Liver (tissue), 9 donors: ENCODE data around the gene ADRA2C. TPM values are rescaled to one million over a fixed set of nuclear protein-coding genes. Genes with fewer than 3 reads are reported as not detected.

Source experiments
- DNase-seq: peaks from one replicate; pipeline ENCODE4 v3.0.0-alpha.2; 2017; ENCODE audit warnings: low spot score
- H3K27ac ChIP-seq, 2 donors: one replicate each; pipeline ENCODE4 v1.7.0; 2013; ENCODE audit warnings: inconsistent platforms in 2 of 2, low read length in 2 of 2, control low read depth in 1 of 2, low read depth in 1 of 2, mild to moderate bottlenecking in 1 of 2
- H3K27me3 ChIP-seq, 4 donors: one replicate each; pipeline versions ENCODE4 v1.6.1 to v1.7.0; 2013; ENCODE audit warnings: low read length in 3 of 4, inconsistent platforms in 1 of 4, mild to moderate bottlenecking in 1 of 4, moderate library complexity in 1 of 4; ENCODE audit not compliant: control insufficient read depth in 4 of 4, insufficient read depth in 4 of 4
- H3K36me3 ChIP-seq, 4 donors: one replicate each; pipeline versions ENCODE4 v1.6.1 to v1.7.0; 2013; ENCODE audit warnings: low read length in 3 of 4, mild to moderate bottlenecking in 3 of 4, low read depth in 1 of 4, moderate library complexity in 1 of 4; ENCODE audit not compliant: control insufficient read depth in 4 of 4, insufficient read depth in 3 of 4
- H3K4me1 ChIP-seq, 4 donors: one replicate each; pipeline versions ENCODE4 v1.6.1 to v1.7.0; 2013; ENCODE audit warnings: low read length in 3 of 4, mild to moderate bottlenecking in 3 of 4, moderate library complexity in 1 of 4; ENCODE audit not compliant: control insufficient read depth in 4 of 4, insufficient read depth in 4 of 4
- H3K4me3 ChIP-seq, 3 donors: one replicate each; pipeline versions ENCODE4 v1.6.1 to v1.7.0; 2013; ENCODE audit warnings: low read length in 3 of 3, control low read depth in 1 of 3, low read depth in 1 of 3, mild to moderate bottlenecking in 1 of 3
- H3K9ac ChIP-seq, 2 donors: one replicate each; pipeline ENCODE4 v1.7.0; 2013; ENCODE audit warnings: low read length in 2 of 2, mild to moderate bottlenecking in 2 of 2, moderate library complexity in 2 of 2, control low read depth in 1 of 2, low read depth in 1 of 2
- H3K9me3 ChIP-seq, 4 donors: one replicate each; pipeline versions ENCODE4 v1.6.1 to v1.7.0; 2013; ENCODE audit warnings: low read length in 3 of 4; ENCODE audit not compliant: control insufficient read depth in 4 of 4
- ATF3 ChIP-seq: IDR thresholded peaks from 2 replicates; pipeline ENCODE4 v1.6.1; 2016; ENCODE audit warnings: antibody characterized with exemption
- CTCF ChIP-seq: fragments of 150-350 bp; IDR thresholded peaks from 2 replicates; pipeline ENCODE4 v1.5.1; 2017; ENCODE audit warnings: improper control_type of control experiment, low read depth, low read length; ENCODE audit not compliant: missing input control
- EGR1 ChIP-seq, 2 donors: IDR thresholded peaks; 2 replicates each; pipeline ENCODE4 v1.6.1; 2016 to 2018; ENCODE audit warnings: antibody characterized with exemption in 2 of 2, low read depth in 2 of 2
- GABPA ChIP-seq, 2 donors: IDR thresholded peaks in 1 of 2; conservative IDR thresholded peaks in 1 of 2; 2 replicates each; pipeline ENCODE4 v1.6.1; 2016; ENCODE audit warnings: antibody characterized with exemption in 2 of 2, mild to moderate bottlenecking in 1 of 2, moderate library complexity in 1 of 2
- HNF4A ChIP-seq, 2 donors: conservative IDR thresholded peaks; 2 replicates each; pipeline ENCODE4 v1.6.1; 2016; ENCODE audit warnings: antibody characterized with exemption in 2 of 2, mild to moderate bottlenecking in 2 of 2
- HNF4G ChIP-seq: IDR thresholded peaks from 2 replicates; pipeline ENCODE4 v1.6.1; 2016; ENCODE audit warnings: antibody characterized with exemption
- JUND ChIP-seq, 2 donors: IDR thresholded peaks; 2 replicates each; pipeline ENCODE4 v1.6.1; 2016; ENCODE audit warnings: antibody characterized with exemption in 2 of 2
- MAX ChIP-seq: IDR thresholded peaks from 2 replicates; pipeline ENCODE4 v1.6.1; 2016; ENCODE audit warnings: antibody characterized with exemption
- RAD21 ChIP-seq, 2 donors: IDR thresholded peaks; 2 replicates each; pipeline ENCODE4 v1.6.1; 2016; ENCODE audit warnings: antibody characterized with exemption in 2 of 2, mild to moderate bottlenecking in 2 of 2
- REST ChIP-seq: IDR thresholded peaks from 2 replicates; pipeline ENCODE4 v1.6.1; 2016; ENCODE audit warnings: antibody characterized with exemption, mild to moderate bottlenecking
- RXRA ChIP-seq, 2 donors: IDR thresholded peaks; 2 replicates each; pipeline ENCODE4 v1.6.1; 2017 to 2018; ENCODE audit warnings: antibody characterized with exemption in 2 of 2, mild to moderate bottlenecking in 1 of 2
- SP1 ChIP-seq: IDR thresholded peaks from 2 replicates; pipeline ENCODE4 v1.6.1; 2018; ENCODE audit warnings: antibody characterized with exemption, mild to moderate bottlenecking
- TAF1 ChIP-seq: conservative IDR thresholded peaks from 2 replicates; pipeline ENCODE4 v1.6.1; 2016; ENCODE audit warnings: antibody characterized with exemption, mild to moderate bottlenecking
- YY1 ChIP-seq: IDR thresholded peaks from 2 replicates; pipeline ENCODE4 v1.6.1; 2016; ENCODE audit warnings: antibody characterized with exemption, mild to moderate bottlenecking
- WGBS: extraction: QIAGEN DNeasy Blood & Tissue Kit; methylation state at CpG from one replicate; pipeline ENCODE4 v1.1.7; 2013; 5-methylcytosine and 5-hydroxymethylcytosine counted together
- polyA plus RNA-seq, 2 donors: library from polyadenylated mRNA; stranded (reverse) in 1 of 2; unstranded in 1 of 2; fragments of 200-250 nt in 1 of 2; fragments of >200 nt in 1 of 2; fragmentation: Nextera tagmentation in 1 of 2; extraction: Ambion mirVana in 1 of 2; gene quantifications; one replicate each; pipeline versions ENCODE4 v1.2.1 to v1.2.3, GENCODE V29; 2013 to 2015
- total RNA-seq, 2 donors: library from RNA; depleted of rRNA; stranded (reverse); fragments of >200 nt; gene quantifications; one replicate each; pipeline ENCODE4 v1.2.3, GENCODE V29; 2014
- donor health status: healthy.
- donor health status: healthy.
- donor health status: healthy.
- donor health status: healthy.
- donor health status: healthy.

ADRA2C gene
- total and polyA plus RNA-seq, 4 donors, result 0.19 to 1.1 (median 0.28) TPM; not detected in 1

GRCh38 chr4:3791910-3792542, 25.8 kb downstream of the ADRA2C start:
- TF ChIP-seq REST (peak; percentile 100), JUND (IDR thresholded peaks at IDR 0.05) (no peak)
- no peak overlapping the region for H3K4me3 ChIP-seq
- DNase-seq, result peak; percentile 64
- WGBS, result 17% methylated on average over 13 of the region's 13 CpGs
- no peaks in the 10 kb centered on the region for H3K36me3 ChIP-seq
- no peaks in the 10 kb centered on the region for H3K4me1 ChIP-seq
- no peak overlapping the region for H3K9ac ChIP-seq
- peaks cover 0 to 5% (median 3%) of the 10 kb centered on the region in 4 donors for H3K9me3 ChIP-seq
- no peak overlapping the region for H3K27ac ChIP-seq
- no peaks in the 10 kb centered on the region for H3K27me3 ChIP-seq

- Histone ChIP-seq H3K27ac (no peak overlapping the region), H3K36me3 (no peaks in the 10 kb centered on the region), H3K9me3 (peaks cover 0 to 5% (median 3%) of the 10 kb centered on the region in 4 donors), H3K4me3 (no peak overlapping the region), H3K27me3 (no peaks in the 10 kb centered on the region), H3K9ac (no peak overlapping the region), H3K4me1 (no peaks in the 10 kb centered on the region)
- DNase-seq, result no peak
- 18% methylated on average over 3 of the region's 3 CpGs for whole genome bisulfite sequencing
- no peak for TF ChIP-seq SP1
- TF ChIP-seq REST, result no peak
- no peak for TF ChIP-seq CTCF
- TF ChIP-seq RAD21 (IDR thresholded peaks at IDR 0.05), result no peak
- no peak for TF ChIP-seq HNF4A (conservative IDR thresholded peaks at IDR 0.05)
- no peak for TF ChIP-seq RXRA (IDR thresholded peaks at IDR 0.05)
- TF ChIP-seq EGR1 (IDR thresholded peaks at IDR 0.05; ENCODE audit: low read depth in 2 of 2), result no peak
- no peak for TF ChIP-seq YY1
- no peak for TF ChIP-seq TAF1
- no peak for TF ChIP-seq JUND (IDR thresholded peaks at IDR 0.05)
- no peak for TF ChIP-seq HNF4G
- TF ChIP-seq MAX, result no peak
- no peak for TF ChIP-seq GABPA (IDR thresholded peaks at IDR 0.05 in 1 of 2, conservative IDR thresholded peaks at IDR 0.05 in 1 of 2)
- TF ChIP-seq ATF3, result no peak
These were observed 26.6 kb downstream of the ADRA2C start for GRCh38 chr4:3792813-3793212.
